Measurements from ENCODE around the gene ITCH. TPM values are rescaled to one million over a fixed set of nuclear protein-coding genes. Genes with fewer than 3 reads are reported as not detected.

ITCH gene
- total RNA-seq, 1 experiment from 2014 or later, result 54.8 TPM

DNA sequence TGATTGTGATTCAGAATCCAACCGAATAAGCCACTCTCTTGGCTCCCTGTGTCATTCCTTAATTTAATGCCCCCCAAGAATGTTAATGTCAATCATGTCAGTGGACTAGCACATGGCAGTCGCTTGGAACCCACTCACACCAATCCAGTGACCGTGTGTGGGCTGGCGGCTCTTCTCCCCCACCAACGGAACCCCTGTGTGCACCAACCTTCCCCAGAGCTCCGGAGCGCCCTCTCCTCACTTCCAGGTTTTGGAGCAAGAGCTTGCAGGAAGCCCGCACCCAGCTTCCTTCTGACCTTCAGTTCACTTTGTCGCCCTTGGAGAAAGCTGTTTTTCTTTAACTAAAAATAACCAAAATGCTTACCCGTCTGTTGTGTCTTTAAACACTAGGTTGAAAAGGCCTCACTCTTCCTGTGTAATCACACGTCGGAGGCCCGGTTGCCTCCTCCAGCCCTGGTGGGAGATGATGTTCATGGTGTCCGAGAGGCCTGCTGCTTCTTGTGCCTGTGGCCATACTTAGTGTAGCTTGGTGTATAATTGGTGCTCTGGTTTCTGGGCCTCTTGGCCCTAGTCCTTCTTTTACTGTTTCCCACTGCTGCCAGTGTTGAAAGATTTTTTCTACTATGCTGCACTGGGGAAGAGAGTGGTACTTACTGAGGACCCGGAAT lies 177.7 kb downstream of the ITCH start:
- H3K9ac ChIP-seq (ENCODE audit: low read length), result no peak overlapping the region
- no peaks in the 10 kb centered on the region for H3K9me2 ChIP-seq (replicated peaks; ENCODE audit: insufficient read depth, low read length)

DNA sequence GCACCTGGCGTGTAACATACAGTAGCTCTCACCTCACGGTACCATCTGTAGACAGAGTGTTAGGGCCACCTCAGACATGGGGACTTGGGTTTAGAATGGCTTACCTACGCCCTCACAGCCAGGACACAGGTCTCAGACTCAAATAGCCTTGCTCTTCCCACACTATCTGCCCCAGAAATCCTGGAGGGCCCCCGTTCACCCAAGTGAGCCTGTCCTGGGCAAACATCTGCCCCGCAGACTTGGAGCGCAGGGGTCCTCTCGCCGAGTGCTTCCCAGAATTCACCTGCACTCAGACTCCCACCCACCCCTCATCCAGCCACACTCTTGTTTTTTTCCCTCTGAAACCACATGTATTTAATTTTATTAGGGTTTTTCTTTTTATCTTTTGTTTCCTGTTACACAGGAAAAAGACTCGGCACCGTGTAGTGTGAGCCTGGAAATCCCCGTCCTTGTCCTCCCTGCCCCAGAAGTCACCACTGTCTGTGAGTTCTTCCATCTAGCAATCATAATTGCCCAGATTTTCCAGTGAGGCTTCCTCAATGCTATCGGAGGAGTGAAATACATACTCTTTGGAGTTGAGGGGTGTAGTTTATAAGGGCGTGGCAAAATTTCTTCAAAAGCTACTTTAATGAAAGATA lies 178.3 kb downstream of the ITCH start:
- Histone ChIP-seq H3K4me2 (ENCODE audit: low read depth, low read length, poor library complexity, severe bottlenecking) (no peak overlapping the region), H3K4me1 (ENCODE audit: low read length) (no peaks in the 10 kb centered on the region), H3K4me3 (ENCODE audit: low read length) (no peak overlapping the region), H3K9me2 (replicated peaks; ENCODE audit: insufficient read depth, low read length) (no peaks in the 10 kb centered on the region), H3K79me2 (ENCODE audit: low read length) (no peaks in the 10 kb centered on the region), H3K27ac (ENCODE audit: low read length) (no peak overlapping the region), H3K27me3 (ENCODE audit: low read length) (no peaks in the 10 kb centered on the region), H2AFZ (ENCODE audit: low read length) (no peak overlapping the region), H3K9ac (ENCODE audit: low read length) (no peak overlapping the region), H3K9me3 (ENCODE audit: low read length) (no peaks in the 10 kb centered on the region), H3K36me3 (ENCODE audit: insufficient read depth, low read length) (peaks cover 13% of the 10 kb centered on the region), H4K20me1 (ENCODE audit: insufficient read depth, low read depth, low read length) (no peaks in the 10 kb centered on the region)
- no peak for DNase-seq

More for the DNA sequence above, 177.7 kb downstream of the ITCH start:
- Histone ChIP-seq H3K4me3 (ENCODE audit: low read length) (no peak overlapping the region), H3K79me2 (ENCODE audit: low read length) (no peaks in the 10 kb centered on the region), H4K20me1 (ENCODE audit: insufficient read depth, low read depth, low read length) (no peaks in the 10 kb centered on the region), H3K4me1 (ENCODE audit: low read length) (no peaks in the 10 kb centered on the region), H3K9me3 (ENCODE audit: low read length) (no peaks in the 10 kb centered on the region), H3K27ac (ENCODE audit: low read length) (no peak overlapping the region), H3K27me3 (ENCODE audit: low read length) (no peaks in the 10 kb centered on the region), H3K36me3 (ENCODE audit: insufficient read depth, low read length) (peaks cover 15% of the 10 kb centered on the region), H3K4me2 (ENCODE audit: low read depth, low read length, poor library complexity, severe bottlenecking) (no peak overlapping the region), H2AFZ (ENCODE audit: low read length) (no peak overlapping the region)
- DNase-seq, result no peak

DNA sequence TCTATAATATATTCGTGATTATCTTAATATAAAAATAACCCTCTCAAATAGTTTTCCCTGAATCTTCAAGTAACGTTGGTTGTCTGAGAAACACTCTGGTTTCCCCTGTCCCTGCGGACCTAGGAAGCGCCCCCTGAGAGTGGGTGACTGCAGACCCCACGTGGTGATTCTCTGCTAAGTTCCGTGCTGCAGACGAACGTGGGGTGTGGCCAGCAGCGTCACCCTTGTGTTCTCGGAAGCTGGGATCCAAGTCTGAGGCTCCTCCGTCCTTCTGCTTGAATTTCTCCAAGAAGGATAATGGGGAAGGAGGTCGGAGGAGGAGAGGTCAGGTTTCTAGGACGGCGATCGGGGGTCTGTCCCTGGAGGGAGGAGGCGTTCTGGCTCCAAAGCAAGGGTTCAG lies 178.8 kb downstream of the ITCH start:
- Histone ChIP-seq H3K36me3 (ENCODE audit: insufficient read depth, low read length) (peaks cover 13% of the 10 kb centered on the region), H2AFZ (ENCODE audit: low read length) (no peak overlapping the region), H3K9me3 (ENCODE audit: low read length) (no peaks in the 10 kb centered on the region), H3K27me3 (ENCODE audit: low read length) (no peaks in the 10 kb centered on the region), H3K27ac (ENCODE audit: low read length) (no peak overlapping the region), H3K4me2 (ENCODE audit: low read depth, low read length, poor library complexity, severe bottlenecking) (no peak overlapping the region), H3K4me3 (ENCODE audit: low read length) (no peak overlapping the region), H3K4me1 (ENCODE audit: low read length) (no peaks in the 10 kb centered on the region), H3K9me2 (replicated peaks; ENCODE audit: insufficient read depth, low read length) (no peaks in the 10 kb centered on the region), H3K79me2 (ENCODE audit: low read length) (no peaks in the 10 kb centered on the region), H3K9ac (ENCODE audit: low read length) (no peak overlapping the region), H4K20me1 (ENCODE audit: insufficient read depth, low read depth, low read length) (no peaks in the 10 kb centered on the region)
- no peak for DNase-seq

DNA sequence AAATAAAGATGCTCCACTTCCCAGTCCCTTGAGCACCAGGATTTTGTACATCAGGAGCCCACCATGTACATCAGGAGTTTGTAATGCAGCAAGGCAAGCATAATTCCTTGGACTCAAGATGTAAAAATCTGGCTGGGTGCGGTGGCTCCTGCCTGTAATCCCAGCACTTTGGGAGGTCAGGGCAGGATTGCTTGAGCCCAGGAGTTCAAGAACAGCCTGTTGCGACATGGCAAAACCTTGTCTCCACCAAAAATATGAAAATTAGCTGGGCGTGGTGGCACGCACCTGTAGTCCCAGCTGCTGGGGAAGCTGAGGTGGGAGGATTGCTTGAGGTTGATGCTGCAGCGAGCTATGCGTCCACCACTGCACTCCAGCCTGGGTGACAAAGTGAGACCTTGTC lies 179.4 kb downstream of the ITCH start:
- H3K4me2 ChIP-seq (ENCODE audit: low read depth, low read length, poor library complexity, severe bottlenecking), result no peak overlapping the region
- H3K9me3 ChIP-seq (ENCODE audit: low read length), result no peaks in the 10 kb centered on the region
- no peak overlapping the region for H2AFZ ChIP-seq (ENCODE audit: low read length)
- DNase-seq, result no peak
- H4K20me1 ChIP-seq (ENCODE audit: insufficient read depth, low read depth, low read length), result no peaks in the 10 kb centered on the region
- peaks cover 13% of the 10 kb centered on the region for H3K36me3 ChIP-seq (ENCODE audit: insufficient read depth, low read length)
- no peaks in the 10 kb centered on the region for H3K27me3 ChIP-seq (ENCODE audit: low read length)
- no peak overlapping the region for H3K9ac ChIP-seq (ENCODE audit: low read length)
- H3K9me2 ChIP-seq (replicated peaks; ENCODE audit: insufficient read depth, low read length), result no peaks in the 10 kb centered on the region
- H3K4me1 ChIP-seq (ENCODE audit: low read length), result no peaks in the 10 kb centered on the region
- no peak overlapping the region for H3K27ac ChIP-seq (ENCODE audit: low read length)
- no peak overlapping the region for H3K4me3 ChIP-seq (ENCODE audit: low read length)
- H3K79me2 ChIP-seq (ENCODE audit: low read length), result no peaks in the 10 kb centered on the region

DNA sequence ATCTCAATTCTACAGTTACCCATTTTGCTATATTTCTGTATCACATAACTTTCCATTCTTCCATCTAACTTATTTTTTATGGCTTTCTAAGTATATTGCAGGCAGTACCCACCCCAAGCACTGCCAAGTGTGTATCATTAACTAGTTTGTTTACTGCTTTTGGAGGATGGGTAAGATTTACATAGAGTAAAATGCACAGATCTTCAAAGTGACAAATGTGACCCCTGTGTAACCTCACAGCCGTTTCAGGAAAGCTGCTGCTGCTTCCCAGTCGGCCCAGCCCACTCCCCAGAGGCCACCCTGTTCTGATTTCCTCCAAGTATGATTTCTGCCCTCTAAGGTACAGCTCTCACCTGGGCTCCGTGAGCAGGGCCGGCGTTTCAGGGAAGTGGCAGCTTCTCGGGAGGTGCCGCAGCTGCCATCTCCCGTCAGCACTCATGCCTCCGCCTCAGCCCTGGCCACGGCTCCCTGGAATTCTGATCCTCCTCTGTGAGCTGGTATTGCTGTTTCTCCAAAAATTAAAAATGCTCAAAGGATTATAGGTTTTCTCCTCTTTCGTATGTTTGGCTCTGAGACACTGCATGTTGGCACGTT lies 180.5 kb downstream of the ITCH start:
- Histone ChIP-seq H4K20me1 (ENCODE audit: insufficient read depth, low read depth, low read length) (no peaks in the 10 kb centered on the region), H3K27me3 (ENCODE audit: low read length) (no peaks in the 10 kb centered on the region), H3K36me3 (ENCODE audit: insufficient read depth, low read length) (peaks cover 13% of the 10 kb centered on the region), H3K9ac (ENCODE audit: low read length) (no peak overlapping the region), H3K4me3 (ENCODE audit: low read length) (no peak overlapping the region), H2AFZ (ENCODE audit: low read length) (no peak overlapping the region), H3K9me2 (replicated peaks; ENCODE audit: insufficient read depth, low read length) (no peaks in the 10 kb centered on the region), H3K4me1 (ENCODE audit: low read length) (no peaks in the 10 kb centered on the region), H3K9me3 (ENCODE audit: low read length) (no peaks in the 10 kb centered on the region), H3K79me2 (ENCODE audit: low read length) (no peaks in the 10 kb centered on the region), H3K27ac (ENCODE audit: low read length) (no peak overlapping the region), H3K4me2 (ENCODE audit: low read depth, low read length, poor library complexity, severe bottlenecking) (no peak overlapping the region)
- no peak for DNase-seq

DNA sequence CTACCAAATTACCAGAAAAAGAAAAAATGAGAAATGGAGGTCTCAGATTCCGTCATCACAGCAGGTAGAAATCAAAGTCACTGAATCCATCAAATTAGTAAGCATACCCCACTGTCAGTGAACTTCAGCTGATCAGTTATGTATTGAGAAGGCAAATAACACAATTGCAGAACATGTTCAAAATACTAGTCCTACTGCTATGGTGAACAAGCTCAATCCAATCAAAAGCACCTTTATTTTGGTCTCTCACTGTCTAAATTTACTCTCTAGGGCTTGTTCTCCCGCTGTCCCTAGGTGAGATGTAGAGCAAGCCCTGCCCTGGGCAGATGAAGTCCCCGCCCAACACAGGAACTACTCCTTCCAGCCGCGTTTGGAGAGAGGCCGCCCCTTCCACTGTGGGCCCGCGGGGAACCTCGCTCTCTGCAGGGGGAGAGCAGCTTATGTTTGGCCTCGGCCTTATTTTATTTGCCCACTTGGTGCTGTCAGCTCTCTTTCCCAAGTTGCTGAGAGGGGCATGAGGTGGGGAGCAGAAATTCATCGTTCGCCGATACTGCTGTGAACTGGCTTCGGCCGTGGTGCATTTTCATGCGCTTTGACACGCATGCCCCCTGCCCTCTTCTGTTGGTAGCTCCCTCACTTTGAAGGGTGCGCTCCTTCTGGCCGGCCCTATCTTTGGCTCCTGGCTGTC lies 181.2 kb downstream of the ITCH start:
- Histone ChIP-seq H3K36me3 (ENCODE audit: insufficient read depth, low read length) (peaks cover 13% of the 10 kb centered on the region), H4K20me1 (ENCODE audit: insufficient read depth, low read depth, low read length) (no peaks in the 10 kb centered on the region), H3K79me2 (ENCODE audit: low read length) (no peaks in the 10 kb centered on the region), H3K4me1 (ENCODE audit: low read length) (no peaks in the 10 kb centered on the region), H3K9ac (ENCODE audit: low read length) (no peak overlapping the region), H3K4me2 (ENCODE audit: low read depth, low read length, poor library complexity, severe bottlenecking) (no peak overlapping the region), H3K4me3 (ENCODE audit: low read length) (no peak overlapping the region), H2AFZ (ENCODE audit: low read length) (no peak overlapping the region), H3K27ac (ENCODE audit: low read length) (no peak overlapping the region), H3K9me3 (ENCODE audit: low read length) (no peaks in the 10 kb centered on the region), H3K9me2 (replicated peaks; ENCODE audit: insufficient read depth, low read length) (no peaks in the 10 kb centered on the region), H3K27me3 (ENCODE audit: low read length) (no peaks in the 10 kb centered on the region)
- DNase-seq, result no peak

DNA sequence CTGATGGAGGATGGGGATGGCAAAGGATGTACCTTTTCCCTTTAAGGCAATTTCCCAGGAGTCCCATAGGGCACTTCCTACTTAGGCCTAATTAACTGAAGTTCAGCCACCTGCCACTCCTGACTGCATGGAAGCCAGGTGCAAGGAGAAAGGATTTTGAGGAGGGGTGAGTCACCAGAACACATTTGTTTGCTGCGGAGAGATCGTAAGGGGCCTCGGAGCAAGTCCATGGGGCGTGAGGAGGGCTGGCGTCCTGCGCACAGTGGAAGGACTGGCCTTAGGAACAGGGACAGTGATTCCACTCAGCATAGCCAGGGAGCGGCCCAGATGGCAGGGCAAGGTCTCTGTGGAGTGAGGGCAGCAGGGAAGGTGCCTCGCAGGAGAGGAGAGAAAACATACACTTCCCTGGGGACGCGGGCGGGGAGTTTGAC lies 183.7 kb downstream of the ITCH start:
- Histone ChIP-seq H3K9me2 (replicated peaks; ENCODE audit: insufficient read depth, low read length) (no peaks in the 10 kb centered on the region), H3K27me3 (ENCODE audit: low read length) (no peaks in the 10 kb centered on the region), H3K79me2 (ENCODE audit: low read length) (no peaks in the 10 kb centered on the region), H3K4me1 (ENCODE audit: low read length) (no peaks in the 10 kb centered on the region), H3K36me3 (ENCODE audit: insufficient read depth, low read length) (no peaks in the 10 kb centered on the region), H3K9me3 (ENCODE audit: low read length) (no peaks in the 10 kb centered on the region), H3K9ac (ENCODE audit: low read length) (no peak overlapping the region), H4K20me1 (ENCODE audit: insufficient read depth, low read depth, low read length) (no peaks in the 10 kb centered on the region), H3K27ac (ENCODE audit: low read length) (no peak overlapping the region), H3K4me3 (ENCODE audit: low read length) (no peak overlapping the region), H3K4me2 (ENCODE audit: low read depth, low read length, poor library complexity, severe bottlenecking) (no peak overlapping the region), H2AFZ (ENCODE audit: low read length) (no peak overlapping the region)
- no peak for DNase-seq

Data from Karpas-422 (cell line).